GM18517 (cell line): ENCODE results near the gene UBE2E2.

Experiments used
- ATAC-seq: cut with Tn5 transposase; IDR thresholded peaks from one replicate; pipeline ENCODE4 v1.9.1; 2021; ENCODE audit warnings: mild to moderate bottlenecking, moderate library complexity; ENCODE audit not compliant: unreplicated experiment

Gene UBE2E2

DNA sequence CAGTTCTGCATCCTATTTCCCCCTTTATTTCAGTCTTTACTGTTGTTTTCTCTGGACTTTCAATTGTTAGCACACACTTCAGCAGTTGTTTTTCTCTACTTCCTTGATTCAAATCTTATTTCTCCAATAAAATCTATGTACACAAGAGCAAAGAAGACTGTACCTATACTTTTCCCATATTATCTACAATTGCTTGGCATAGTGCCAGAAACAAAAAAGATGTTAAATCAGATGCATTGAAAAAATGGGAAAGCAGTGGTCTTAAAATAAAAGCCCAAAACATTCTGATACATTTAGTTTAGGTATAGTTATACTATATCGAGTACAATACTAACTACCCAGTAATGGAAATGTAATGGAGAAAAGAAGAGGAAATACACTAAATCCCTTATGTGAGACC lies 265.1 kb downstream of the UBE2E2 start:
- no peak for ATAC-seq

DNA sequence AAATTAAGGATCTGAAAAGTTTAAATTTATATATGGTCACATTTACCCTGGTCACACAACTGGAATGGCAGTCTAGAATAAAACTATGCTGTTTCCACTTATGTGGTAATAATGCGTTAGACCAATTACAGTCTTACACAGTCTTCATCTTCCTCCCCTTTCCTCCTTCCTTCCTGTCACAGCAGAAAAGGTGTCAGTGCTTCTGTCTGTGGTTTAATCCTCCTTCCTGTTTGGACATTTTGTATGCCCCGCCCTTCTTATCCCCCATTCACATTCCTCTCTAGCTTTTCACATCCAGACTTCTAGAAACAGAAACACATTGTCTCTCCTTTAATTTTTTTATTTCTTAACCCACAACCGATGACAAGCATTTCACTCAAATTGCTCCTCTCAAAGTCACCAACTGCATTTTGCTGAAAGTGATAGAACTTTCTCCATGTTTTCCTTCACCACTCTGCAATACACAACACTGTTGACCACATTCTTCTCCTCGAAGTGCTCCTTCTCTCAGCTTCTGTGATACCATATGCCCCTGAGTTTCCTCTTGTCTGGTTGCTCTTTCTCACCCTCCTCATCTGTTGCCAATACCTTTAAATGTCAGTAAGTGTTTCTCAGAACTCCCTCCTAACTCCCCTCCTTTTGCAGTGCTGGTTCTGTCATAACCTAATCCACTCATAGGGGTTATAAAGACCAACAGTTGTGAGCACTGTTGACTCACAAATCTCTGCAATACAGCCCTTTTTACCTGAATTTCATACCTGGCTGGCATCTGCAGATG lies 271.6 kb downstream of the UBE2E2 start:
- no peak for ATAC-seq

DNA sequence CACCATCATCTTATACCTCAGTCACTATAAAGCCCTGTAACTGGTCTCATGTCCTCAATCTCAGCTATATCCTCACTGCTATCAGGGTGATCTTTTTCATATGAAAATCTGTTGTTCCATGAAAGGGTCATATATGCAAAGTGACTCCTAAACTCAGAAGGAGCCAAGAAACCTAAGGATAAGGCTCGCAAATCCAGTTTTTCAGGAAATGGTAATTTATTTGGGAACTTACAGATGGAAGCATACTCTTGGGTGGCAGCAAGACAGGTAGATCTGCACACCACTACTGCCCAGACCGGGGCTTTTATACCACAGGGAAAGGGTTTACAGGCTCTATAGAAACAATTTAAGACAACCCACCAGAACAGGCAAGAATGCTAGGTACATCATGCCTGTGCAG lies 272.3 kb downstream of the UBE2E2 start:
- ATAC-seq, result no peak

DNA sequence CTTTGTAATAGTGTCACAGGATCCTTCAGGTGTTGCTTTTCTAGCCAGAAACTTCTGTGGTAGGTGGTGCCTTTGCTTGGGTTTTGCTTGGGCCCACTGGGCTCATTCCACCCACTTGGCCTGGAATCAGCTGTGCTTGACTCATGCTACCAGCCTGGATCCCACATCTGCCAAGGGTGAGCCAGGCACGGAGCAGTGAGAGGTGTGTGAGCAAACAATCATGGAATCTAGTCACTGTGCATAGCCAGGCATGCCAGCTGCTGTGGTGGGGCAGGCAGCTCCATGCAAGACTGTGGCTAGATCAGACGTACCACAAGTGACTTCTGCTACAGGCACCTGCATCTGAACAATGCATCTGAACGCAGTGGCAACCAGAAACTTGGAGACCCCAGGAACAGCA lies 275.9 kb downstream of the UBE2E2 start:
- no peak for ATAC-seq

DNA sequence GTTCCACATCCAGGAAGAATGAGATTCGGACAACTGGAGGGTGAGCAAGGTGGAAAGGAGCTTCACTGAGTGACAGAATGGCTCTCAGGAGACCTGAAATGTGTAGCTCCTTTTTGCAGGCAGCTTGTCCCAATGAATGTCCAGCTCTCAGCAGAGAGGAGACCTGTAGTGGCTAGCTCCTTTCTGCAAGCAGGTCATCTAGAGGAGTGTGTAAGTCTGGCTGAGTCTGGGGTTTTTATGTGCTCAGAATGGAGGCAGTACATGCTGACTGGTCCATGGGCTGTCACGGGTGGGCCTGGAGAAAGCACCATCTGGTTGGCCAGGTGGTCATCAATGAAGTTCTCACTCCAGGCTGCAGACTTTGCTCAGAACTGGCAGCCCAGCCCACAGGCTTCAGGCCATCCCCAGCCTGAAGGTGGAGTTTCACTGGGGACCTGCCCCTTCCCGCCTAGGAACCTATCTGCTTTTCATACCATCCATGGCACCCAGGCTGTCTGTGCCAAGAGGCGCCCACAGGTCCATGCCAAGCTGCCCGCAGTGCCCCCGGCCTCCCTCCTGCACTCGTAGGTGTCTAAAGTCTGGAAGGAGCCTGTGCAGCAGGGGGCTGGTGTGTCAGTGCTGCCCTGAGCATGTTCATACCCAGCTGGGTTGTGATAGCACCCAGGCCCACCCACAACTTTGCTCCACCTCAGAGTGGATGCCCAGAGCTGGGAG lies 276.6 kb downstream of the UBE2E2 start:
- ATAC-seq, result no peak

DNA sequence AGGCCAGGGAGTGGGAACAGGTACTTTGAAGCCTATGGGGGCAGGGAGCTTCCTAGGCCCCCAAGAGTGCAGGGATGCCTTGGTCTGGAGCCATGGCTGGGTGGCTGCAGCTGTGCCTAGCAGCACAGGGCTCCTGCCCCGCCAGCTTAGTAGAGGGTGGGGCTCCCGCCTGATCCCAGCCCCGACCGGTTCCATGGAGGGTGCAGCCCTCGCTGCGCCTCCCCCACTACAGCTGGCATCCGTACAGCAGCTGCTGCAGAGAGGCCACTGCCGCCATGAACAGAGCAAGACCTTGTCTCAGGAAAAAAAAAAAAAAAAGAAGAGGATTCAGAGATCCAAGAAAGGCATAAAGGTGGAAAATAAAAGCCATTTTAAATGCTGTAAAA lies 277.2 kb downstream of the UBE2E2 start:
- ATAC-seq, result no peak

DNA sequence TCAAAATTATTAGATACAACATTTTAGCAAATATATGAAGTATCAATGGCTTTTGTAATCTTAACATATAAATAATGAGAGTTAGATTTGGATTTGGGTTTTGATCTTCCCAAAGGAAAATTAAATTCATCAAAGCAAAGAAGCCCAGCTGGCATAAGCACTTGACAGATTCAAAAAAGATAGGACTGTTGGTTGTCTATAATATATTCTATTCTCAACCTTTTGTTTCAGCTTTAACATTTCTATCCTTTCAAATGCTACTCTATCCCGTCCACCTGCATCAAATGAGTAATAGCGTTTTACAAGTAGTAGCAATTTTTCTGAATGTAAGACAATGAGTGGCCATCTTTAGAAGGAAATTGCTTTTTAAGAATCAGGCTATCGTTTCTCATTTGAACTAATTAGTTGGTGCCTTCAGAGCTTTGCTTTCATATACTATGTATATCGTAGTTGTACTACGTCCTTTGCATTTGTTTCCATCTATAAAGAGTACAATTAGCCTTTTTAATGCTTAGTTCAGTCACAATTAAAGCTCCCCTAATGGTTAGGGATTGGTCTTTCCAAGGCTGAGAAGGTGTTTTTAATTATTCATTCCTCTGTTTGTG lies 278.0 kb downstream of the UBE2E2 start:
- ATAC-seq, result no peak

- ATAC-seq, result no peak
These were observed 278.6 kb downstream of the UBE2E2 start for GRCh38 chr3:23481616-23482278.

GRCh38 chr3:23484386-23484785 lies 281.3 kb downstream of the UBE2E2 start:
- no peak for ATAC-seq

DNA sequence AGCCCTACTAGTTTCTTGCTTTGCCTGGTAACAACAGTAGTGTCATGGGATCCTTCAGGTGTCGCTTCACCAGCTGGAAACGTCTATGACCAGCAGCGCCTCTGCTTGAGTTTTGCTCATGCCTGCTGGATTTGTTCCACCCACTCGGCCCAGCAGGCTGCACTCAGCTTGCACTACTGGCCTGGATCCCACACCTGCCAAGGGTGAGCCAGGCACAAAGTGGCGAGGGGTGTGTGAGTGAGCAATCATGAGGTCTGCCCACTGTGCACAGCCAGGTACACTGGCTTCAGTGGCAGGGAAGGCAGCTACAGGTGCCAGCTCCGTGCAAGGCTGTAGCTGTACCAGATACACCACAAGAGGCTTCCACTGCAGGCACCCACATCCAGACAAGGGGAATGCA lies 282.8 kb downstream of the UBE2E2 start:
- no peak for ATAC-seq

- no peak for ATAC-seq
These were observed 283.9 kb downstream of the UBE2E2 start for GRCh38 chr3:23487015-23487414.

- no peak for ATAC-seq
These were observed 285.5 kb downstream of the UBE2E2 start for GRCh38 chr3:23488618-23489017.

DNA sequence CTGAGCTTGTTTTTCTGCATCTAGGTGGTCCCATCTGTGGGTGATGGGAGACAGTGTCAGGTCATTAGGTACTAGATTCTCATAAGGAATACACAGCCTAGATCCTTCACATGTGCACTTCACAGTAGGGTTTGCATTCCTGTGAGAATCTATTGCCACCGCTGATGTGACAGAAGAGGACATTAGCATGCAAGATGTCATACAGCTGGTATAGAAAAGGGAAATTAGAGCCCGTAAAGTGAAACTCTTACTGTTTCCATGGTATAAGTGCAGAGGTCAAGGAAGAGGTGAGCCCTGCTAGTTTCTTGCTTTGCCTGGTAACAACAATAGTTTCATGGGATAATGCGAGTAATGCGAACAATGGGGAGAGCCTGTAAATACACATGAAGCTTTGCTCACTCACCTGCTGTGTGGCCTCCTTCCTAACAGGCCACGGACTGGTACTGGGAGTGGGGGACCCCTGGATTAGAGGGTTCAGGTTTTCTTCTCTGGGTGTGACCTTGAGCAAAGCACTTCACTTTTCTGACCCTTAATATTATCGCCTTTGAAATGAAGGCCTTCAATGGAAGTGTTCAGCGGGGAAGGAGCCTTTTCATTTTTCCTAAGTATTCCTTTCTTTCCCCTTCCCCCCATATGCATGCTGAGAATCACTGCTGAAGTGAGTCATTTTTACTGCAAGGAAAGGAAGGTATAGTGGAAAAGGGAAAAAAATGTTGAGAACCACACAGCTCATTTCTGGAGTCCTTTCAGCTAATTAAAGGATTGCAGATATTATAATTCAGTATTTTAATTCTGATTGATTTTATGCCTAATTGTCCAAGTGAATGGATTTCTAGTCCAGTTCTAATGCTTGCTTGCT lies 286.4 kb downstream of the UBE2E2 start:
- ATAC-seq, result no peak

GRCh38 chr3:23490459-23490858 lies 287.3 kb downstream of the UBE2E2 start:
- ATAC-seq, result no peak

DNA sequence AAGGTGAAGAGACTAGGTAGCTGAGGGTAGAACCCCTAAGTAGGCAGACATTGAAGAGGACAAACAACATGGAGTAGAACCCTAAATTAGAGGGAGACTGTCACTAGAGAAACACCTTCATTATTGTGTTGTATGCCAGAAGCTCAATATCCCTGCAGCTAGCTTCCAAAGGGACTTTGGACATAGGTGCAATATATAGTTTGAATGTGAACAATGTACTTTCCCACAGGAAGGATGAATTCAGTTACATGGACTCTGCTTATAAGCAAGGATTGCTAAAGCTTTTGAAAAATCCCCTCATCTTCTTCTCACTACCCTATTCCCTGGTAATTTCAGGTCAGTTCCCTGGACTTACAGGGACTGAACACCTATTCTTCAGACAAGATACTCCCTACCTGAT lies 288.9 kb downstream of the UBE2E2 start:
- ATAC-seq, result no peak

DNA sequence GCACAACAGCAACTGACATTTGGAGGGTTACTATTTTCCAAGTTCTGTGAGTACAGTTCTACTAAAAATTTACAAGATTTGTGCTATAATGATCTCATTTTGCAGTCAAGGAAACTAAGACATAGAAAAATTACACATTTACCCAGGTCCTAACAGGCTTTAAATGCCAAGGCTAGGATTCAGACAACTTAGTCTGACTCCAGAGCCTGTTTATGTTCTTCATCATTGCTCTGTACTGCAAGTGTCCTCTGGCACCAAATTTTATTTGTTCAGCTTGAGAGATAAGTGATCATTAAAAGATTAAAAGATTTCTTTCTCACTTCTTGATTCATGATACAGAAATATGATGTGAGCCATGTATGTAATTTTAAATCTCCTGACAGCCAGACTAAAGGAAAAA lies 290.8 kb downstream of the UBE2E2 start:
- ATAC-seq, result no peak

DNA sequence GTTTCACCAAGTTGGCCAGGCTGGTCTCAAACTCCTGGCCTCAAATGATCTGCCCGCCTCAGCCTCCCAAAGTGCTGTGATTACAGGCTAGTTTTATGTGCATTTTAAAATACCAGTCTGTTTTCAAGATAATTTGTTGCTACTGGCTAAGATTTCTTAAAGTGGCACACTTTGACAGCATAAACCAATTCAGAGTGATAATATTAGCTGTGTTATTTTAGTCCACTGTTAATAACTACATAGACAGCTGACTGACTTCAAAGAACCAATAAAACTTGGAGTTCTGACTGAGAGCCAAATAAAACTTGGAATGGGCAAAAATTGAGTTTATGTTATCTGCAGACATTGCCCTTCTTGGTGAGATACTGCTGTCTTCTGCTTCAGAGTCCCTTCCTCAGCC lies 291.8 kb downstream of the UBE2E2 start:
- no peak for ATAC-seq

GRCh38 chr3:23495507-23495906 lies 292.4 kb downstream of the UBE2E2 start:
- no peak for ATAC-seq

GRCh38 chr3:23496165-23496564 lies 293.0 kb downstream of the UBE2E2 start:
- peak; percentile 72 for ATAC-seq

GRCh38 chr3:23497156-23497555 lies 294.0 kb downstream of the UBE2E2 start:
- ATAC-seq, result no peak
